HepG2 (cell line): ENCODE data around the gene L3MBTL1. TPM values are rescaled to one million over a fixed set of nuclear protein-coding genes. Genes with fewer than 3 reads are reported as not detected.

Source experiments
- ATAC-seq: fragments of 200-7000 bp; cut with Tn5 transposase; 3 replicates; pipeline ENCODE4 v1.9.1; 2020; ENCODE audit warnings: mild to moderate bottlenecking, moderate library complexity
- BruUV-seq: library from RNA; stranded (reverse); fragments of 400-500 nt; replicated peaks from 2 replicates; lab custom pipeline; 2021; lab: Mats Ljungman, UMichigan
- CTCF ChIA-PET: fragments of 300-600 bp; formaldehyde crosslinking; extraction: SDS; loops from one replicate; lab custom pipeline; 2021; ENCODE audit warnings: low total read pairs, inconsistent platforms, low intra/inter-chr PET ratio; lab: Yijun Ruan, JAX
- POLR2A ChIA-PET: fragments of 350-600 bp; sonication (Branson Sonifier 250); formaldehyde crosslinking; loops from one replicate; lab custom pipeline; 2020; ENCODE audit warnings: antibody characterized with exemption, inconsistent platforms; lab: Yijun Ruan, JAX
- DNase-seq: peaks from one replicate; pipeline ENCODE4 v3.0.0-alpha.2; 2015; ENCODE audit warnings: low spot score
- FAIRE-seq: peaks from 3 replicates; lab custom pipeline; 2011; peaks lifted over from hg19 to GRCh38; lab: Jason Lieb, UNC
- H2AFZ ChIP-seq: one replicate; pipeline ENCODE4 v1.6.1; 2011; ENCODE audit warnings: low read length, inconsistent platforms
- H3K27ac ChIP-seq: fragments of 300-600 bp; 3 replicates; pipeline ENCODE4 v1.8.0; 2011; ENCODE audit warnings: mixed run types, mild to moderate bottlenecking, mixed read lengths, low read length, inconsistent platforms; ENCODE audit not compliant: insufficient read depth; ENCODE audit errors: extremely low read length
- H3K27me3 ChIP-seq, 2 experiments: fragments of 200-600 bp in 1 of 2; 2 replicates in 1 of 2; 3 replicates in 1 of 2; pipeline versions ENCODE4 v1.6.0 to v1.8.0; 2011; ENCODE audit warnings: low read length in 2 of 2, mild to moderate bottlenecking in 2 of 2, moderate library complexity in 2 of 2, inconsistent platforms in 1 of 2; ENCODE audit not compliant: insufficient read depth in 2 of 2, control insufficient read depth in 1 of 2
- H3K36me3 ChIP-seq, 2 experiments: fragments of 200-600 bp in 1 of 2; replicated peaks in 1 of 2; 2 replicates in 1 of 2; 3 replicates in 1 of 2; pipeline versions ENCODE4 v1.5.1 to v1.8.0; 2011; ENCODE audit warnings: low read length in 2 of 2, inconsistent platforms in 1 of 2; ENCODE audit not compliant: insufficient read depth in 2 of 2, control insufficient read depth in 1 of 2
- H3K4me1 ChIP-seq: 2 replicates; pipeline ENCODE4 v1.5.1; 2012; ENCODE audit warnings: low read length, inconsistent platforms; ENCODE audit not compliant: insufficient read depth
- H3K4me2 ChIP-seq: 2 replicates; pipeline ENCODE4 v1.6.0; 2011; ENCODE audit warnings: low read depth, low read length, inconsistent platforms
- H3K4me3 ChIP-seq, 3 experiments: fragments of 200-600 bp in 1 of 3; sonication (generic), shearing (Covaris generic) in 1 of 3; replicated peaks in 1 of 3; 2 replicates each; pipeline ENCODE4 v1.5.1; 2011 to 2016; ENCODE audit warnings: low read length in 3 of 3, inconsistent platforms in 2 of 3, low read depth in 2 of 3, mild to moderate bottlenecking in 2 of 3, control low read depth in 1 of 3, mixed read lengths in 1 of 3; ENCODE audit not compliant: insufficient read depth in 1 of 3
- H3K79me2 ChIP-seq: one replicate; pipeline ENCODE4 v1.6.1; 2011; ENCODE audit warnings: low read length, inconsistent platforms; ENCODE audit not compliant: insufficient read depth
- H3K9ac ChIP-seq: 2 replicates; pipeline ENCODE4 v1.6.0; 2011; ENCODE audit warnings: mild to moderate bottlenecking, low read depth, low read length, inconsistent platforms; ENCODE audit not compliant: insufficient read depth
- H3K9me3 ChIP-seq: 2 replicates; pipeline ENCODE4 v1.5.1; 2012; ENCODE audit warnings: mild to moderate bottlenecking, low read length
- H4K20me1 ChIP-seq: 2 replicates; pipeline ENCODE4 v1.6.0; 2011; ENCODE audit warnings: inconsistent platforms, mild to moderate bottlenecking, low read length, moderate library complexity; ENCODE audit not compliant: insufficient read depth
- HOXA7 ChIP-seq: sonication (generic); formaldehyde crosslinking; IDR thresholded peaks from 2 replicates; pipeline ENCODE4 v1.8.1; 2022; ENCODE audit warnings: mild to moderate bottlenecking, missing genetic modification reagents, moderate library complexity
- ZFP90 ChIP-seq: sonication (generic); formaldehyde crosslinking; IDR thresholded peaks from 2 replicates; pipeline ENCODE4 v1.8.0; 2022; ENCODE audit warnings: missing genetic modification reagents, mild to moderate bottlenecking, inconsistent platforms, borderline replicate concordance
- ZNF30 ChIP-seq: sonication (generic); formaldehyde crosslinking; IDR thresholded peaks from 2 replicates; pipeline ENCODE4 v1.5.0; 2020; ENCODE audit warnings: mild to moderate bottlenecking, missing genetic modification reagents
- ZNF326 ChIP-seq: sonication (generic); formaldehyde crosslinking; IDR thresholded peaks from 2 replicates; pipeline ENCODE4 v1.4.0; 2020; ENCODE audit warnings: missing genetic modification reagents, borderline replicate concordance
- whole genome bisulfite sequencing: methylation state at CpG from one replicate; pipeline ENCODE4 v1.1.6; 2017; ENCODE audit warnings: low lambda C conversion rate; 5-methylcytosine and 5-hydroxymethylcytosine counted together
- in situ Hi-C: cut with HindIII; loops from 2 replicates; pipeline ENCODE4 v1.10.0; 2017; ENCODE audit warnings: low pct_unique_long_range_greater_than_20kb; ENCODE audit not compliant: extremely low pct_ligation_motif_present
- intact Hi-C: fragments of 100-400 bp; cut with micrococcal nuclease; formaldehyde crosslinking; loops from one replicate; pipeline ENCODE4 v1.10.0; 2022; ENCODE audit not compliant: unreplicated experiment
- polyA plus RNA-seq, 8 experiments: library from polyadenylated mRNA; depleted of rRNA in 3 of 8; stranded (reverse) in 7 of 8; unstranded in 1 of 8; fragments of >200 nt; fragmentation: Illumina TruSeq in 4 of 8; extraction: Trizol in 4 of 8; gene quantifications; 2 replicates each; pipeline versions ENCODE4 v1.2.1 to v1.2.3, GENCODE V29; 2011 to 2016; ENCODE audit warnings: low read depth in 4 of 8, missing spikeins in 1 of 8, mixed read lengths in 1 of 8; ENCODE audit not compliant: insufficient read depth in 1 of 8
- total RNA-seq, 5 experiments: library from RNA; depleted of rRNA; stranded (reverse); fragments of >200 nt; fragmentation: Illumina TruSeq; extraction: Trizol; gene quantifications; 2 replicates each; pipeline ENCODE4 v1.2.3, GENCODE V29; 2016; ENCODE audit warnings: low read depth in 1 of 5
- TF ChIP-seq, protein P1 (sequence below): sonication (generic); formaldehyde crosslinking; IDR thresholded peaks from 2 replicates; pipeline ENCODE4 v1.4.0; 2020; ENCODE audit warnings: missing genetic modification reagents, low read depth, mild to moderate bottlenecking, borderline replicate concordance
- TF ChIP-seq, protein P2 (sequence below): sonication (generic); formaldehyde crosslinking; IDR thresholded peaks from 2 replicates; pipeline ENCODE4 v1.5.0; 2020; ENCODE audit warnings: mild to moderate bottlenecking, missing genetic modification reagents, borderline replicate concordance

Gene L3MBTL1
- total and polyA plus RNA-seq, 2 of the 13 experiments (the other 11 are each of a cell fraction or from before 2014, with no cell fraction given), result 9.0 to 17.8 TPM

DNA sequence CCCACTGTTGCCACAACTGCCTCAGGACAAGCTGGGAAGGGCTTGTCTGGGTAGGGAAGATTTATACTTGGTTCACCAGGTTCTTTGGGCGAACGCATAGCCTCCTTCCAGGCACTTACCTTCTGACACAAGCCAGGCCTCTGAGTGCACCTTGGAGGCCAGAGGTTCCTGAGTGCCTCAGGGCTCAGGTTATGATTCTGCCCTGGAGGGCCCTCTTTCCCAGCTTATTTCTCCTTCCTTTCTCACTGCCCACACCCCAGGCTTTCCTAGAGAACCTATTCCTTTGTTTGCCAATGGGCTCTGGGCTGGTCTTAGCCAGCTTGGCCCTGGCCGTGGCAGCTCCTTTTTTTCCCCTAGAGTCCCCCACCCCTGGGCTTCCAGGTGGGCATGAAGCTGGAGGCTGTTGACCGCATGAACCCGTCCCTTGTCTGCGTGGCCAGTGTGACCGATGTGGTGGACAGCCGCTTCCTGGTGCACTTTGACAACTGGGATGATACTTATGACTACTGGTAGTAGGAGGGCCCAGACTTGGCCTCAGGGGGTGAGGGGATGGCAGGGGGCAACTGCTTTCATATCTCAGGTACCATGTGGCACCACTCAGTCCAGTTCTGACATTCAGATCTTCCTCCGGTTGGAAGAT, 25.0 kb downstream of the L3MBTL1 start:
- no peak overlapping the region for H3K4me2 ChIP-seq
- POLR2A ChIA-PET, result interaction anchor here (1.0 to 5.1 kb wide), 4 partner anchors 18 to 74 kb away, joined by 3 to 31 read pairs (median 6); partner anchors contain the start of genes IFT52 and SGK2
- no peak overlapping the region for H3K27ac ChIP-seq
- DNase-seq (no peak), ATAC-seq (no peak), FAIRE-seq (no peak)
- H3K9me3 ChIP-seq, result no peaks in the 10 kb centered on the region
- H4K20me1 ChIP-seq, result no peaks in the 10 kb centered on the region
- in situ Hi-C loops, result no loop called here
- no peak overlapping the region for H2AFZ ChIP-seq
- H3K9ac ChIP-seq, result no peak overlapping the region
- no peak overlapping the region for H3K4me3 ChIP-seq
- H3K4me1 ChIP-seq, result peaks cover 54% of the 10 kb centered on the region
- no peak for TF ChIP-seq ZFP90 (CRISPR knock-in tag)
- TF ChIP-seq ZNF326 (CRISPR knock-in tag), result no peak
- no peak for TF ChIP-seq ZNF30 (CRISPR knock-in tag)
- TF ChIP-seq HOXA7 (CRISPR knock-in tag), result no peak
- TF ChIP-seq, protein P1, sequence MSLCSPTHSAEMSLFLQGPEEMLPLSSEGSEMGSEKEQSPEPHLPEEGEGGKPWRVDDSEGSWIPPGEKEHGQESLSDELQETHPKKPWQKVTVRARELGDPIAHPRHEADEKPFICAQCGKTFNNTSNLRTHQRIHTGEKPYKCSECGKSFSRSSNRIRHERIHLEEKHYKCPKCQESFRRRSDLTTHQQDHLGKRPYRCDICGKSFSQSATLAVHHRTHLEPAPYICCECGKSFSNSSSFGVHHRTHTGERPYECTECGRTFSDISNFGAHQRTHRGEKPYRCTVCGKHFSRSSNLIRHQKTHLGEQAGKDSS (CRISPR knock-in tag), result no peak
- TF ChIP-seq, protein P2, sequence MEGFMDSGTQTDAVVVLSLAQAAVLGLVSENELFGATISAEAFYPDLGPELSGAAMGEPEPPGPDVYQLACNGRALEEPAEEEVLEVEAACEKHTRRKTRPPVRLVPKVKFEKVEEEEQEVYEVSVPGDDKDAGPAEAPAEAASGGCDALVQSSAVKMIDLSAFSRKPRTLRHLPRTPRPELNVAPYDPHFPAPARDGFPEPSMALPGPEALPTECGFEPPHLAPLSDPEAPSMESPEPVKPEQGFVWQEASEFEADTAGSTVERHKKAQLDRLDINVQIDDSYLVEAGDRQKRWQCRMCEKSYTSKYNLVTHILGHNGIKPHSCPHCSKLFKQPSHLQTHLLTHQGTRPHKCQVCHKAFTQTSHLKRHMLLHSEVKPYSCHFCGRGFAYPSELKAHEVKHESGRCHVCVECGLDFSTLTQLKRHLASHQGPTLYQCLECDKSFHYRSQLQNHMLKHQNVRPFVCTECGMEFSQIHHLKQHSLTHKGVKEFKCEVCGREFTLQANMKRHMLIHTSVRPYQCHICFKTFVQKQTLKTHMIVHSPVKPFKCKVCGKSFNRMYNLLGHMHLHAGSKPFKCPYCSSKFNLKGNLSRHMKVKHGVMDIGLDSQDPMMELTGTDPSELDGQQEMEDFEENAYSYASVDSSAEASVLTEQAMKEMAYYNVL, result no peak
- no TSS peak for BruUV-seq
- WGBS, result 94% methylated on average over 9 of the region's 9 CpGs
- intact Hi-C loops, result no loop called here
- peaks cover 0 to 4% of the 10 kb centered on the region in 2 experiments; a peak in 1 of 5 replicates for H3K36me3 ChIP-seq
- no peaks in the 10 kb centered on the region; a peak in 1 of 5 replicates for H3K27me3 ChIP-seq
- H3K79me2 ChIP-seq, result no peaks in the 10 kb centered on the region
- CTCF ChIA-PET, result no interaction called here
